ENCODE measurements around the gene CYP2C18. TPM values are rescaled to one million over a fixed set of nuclear protein-coding genes. Genes with fewer than 3 reads are reported as not detected.
"Not testable (repeated sequence)": the region's sequence is repeated elsewhere in the genome, so short reads cannot be mapped to it uniquely, and the experiment has no call there.

The CYP2C18 gene
- total RNA-seq, 6 experiments from 2014 or later, result not detected

- H3K27ac Mint-ChIP-seq, result no peak overlapping the region
- no peaks in the 10 kb centered on the region for H3K36me3 Mint-ChIP-seq (ENCODE audit: low read depth)
- peaks cover 8% of the 10 kb centered on the region for H3K4me1 Mint-ChIP-seq (ENCODE audit: low read depth)
- H3K27me3 Mint-ChIP-seq (ENCODE audit: insufficient read depth), result no peaks in the 10 kb centered on the region; the same call in 1 of the 2 replicates
- no peak for TF ChIP-seq CTCF (IDR thresholded peaks at IDR 0.05)
- no peak for DNase-seq
- peaks cover 4% of the 10 kb centered on the region; the same call in 1 of the 2 replicates for H3K9me3 Mint-ChIP-seq
- H3K4me3 Mint-ChIP-seq, result no peak overlapping the region
These were observed 38.2 kb upstream of the CYP2C18 start for GRCh38 chr10:94645285-94645684.

- H3K27ac Mint-ChIP-seq; H3K27me3 Mint-ChIP-seq (ENCODE audit: insufficient read depth): not testable (repeated sequence)
These were observed 28.3 kb upstream of the CYP2C18 start for GRCh38 chr10:94655201-94655600.

GRCh38 chr10:94663061-94663460 is 20.5 kb upstream of the CYP2C18 start:
- H3K36me3 Mint-ChIP-seq (ENCODE audit: low read depth); H3K4me1 Mint-ChIP-seq (ENCODE audit: low read depth); H3K27ac Mint-ChIP-seq; H3K4me3 Mint-ChIP-seq; H3K9me3 Mint-ChIP-seq; H3K27me3 Mint-ChIP-seq (ENCODE audit: insufficient read depth); DNase-seq: not testable (repeated sequence)

More at GRCh38 chr10:94655201-94655600, 28.3 kb upstream of the CYP2C18 start:
- H3K4me3 Mint-ChIP-seq; H3K36me3 Mint-ChIP-seq (ENCODE audit: low read depth); DNase-seq; H3K9me3 Mint-ChIP-seq; H3K4me1 Mint-ChIP-seq (ENCODE audit: low read depth): not testable (repeated sequence)

- H3K36me3 Mint-ChIP-seq (ENCODE audit: low read depth), result no peaks in the 10 kb centered on the region
- H3K4me1 Mint-ChIP-seq (ENCODE audit: low read depth), result no peaks in the 10 kb centered on the region
- TF ChIP-seq CTCF (IDR thresholded peaks at IDR 0.05), result no peak
- H3K27ac Mint-ChIP-seq, result no peak overlapping the region
- H3K27me3 Mint-ChIP-seq (ENCODE audit: insufficient read depth), result no peaks in the 10 kb centered on the region
- peaks cover 14% of the 10 kb centered on the region for H3K9me3 Mint-ChIP-seq
- no peak for DNase-seq
- no peak overlapping the region for H3K4me3 Mint-ChIP-seq
These were observed 17.0 kb upstream of the CYP2C18 start for GRCh38 chr10:94666391-94667102.

- DNase-seq, result no peak
- TF ChIP-seq CTCF (IDR thresholded peaks at IDR 0.05), result no peak
- H3K27ac Mint-ChIP-seq, result no peak overlapping the region
- H3K4me3 Mint-ChIP-seq, result no peak overlapping the region
- H3K4me1 Mint-ChIP-seq (ENCODE audit: low read depth), result no peaks in the 10 kb centered on the region
- peaks cover 13% of the 10 kb centered on the region for H3K9me3 Mint-ChIP-seq
- H3K36me3 Mint-ChIP-seq (ENCODE audit: low read depth), result no peaks in the 10 kb centered on the region
- H3K27me3 Mint-ChIP-seq (ENCODE audit: insufficient read depth), result no peaks in the 10 kb centered on the region
These were observed 9.8 kb upstream of the CYP2C18 start for GRCh38 chr10:94673614-94674321.

GRCh38 chr10:94676496-94676895 is 7.0 kb upstream of the CYP2C18 start:
- no peaks in the 10 kb centered on the region for H3K27me3 Mint-ChIP-seq (ENCODE audit: insufficient read depth)
- DNase-seq, result no peak
- H3K27ac Mint-ChIP-seq, result no peak overlapping the region
- TF ChIP-seq CTCF (IDR thresholded peaks at IDR 0.05), result no peak
- no peaks in the 10 kb centered on the region for H3K4me1 Mint-ChIP-seq (ENCODE audit: low read depth)
- H3K4me3 Mint-ChIP-seq, result no peak overlapping the region
- no peaks in the 10 kb centered on the region for H3K36me3 Mint-ChIP-seq (ENCODE audit: low read depth)
- peaks cover 10% of the 10 kb centered on the region for H3K9me3 Mint-ChIP-seq
